Activated CD4-positive, alpha-beta T cell treated with anti-CD3 and anti-CD28 coated beads, Interleukin-2, amount 50 U/mL, for 24 hours (primary cell): ENCODE data around the gene PFDN1.

Source experiments
- DNase-seq, 2 donors: peaks; one replicate each; pipeline ENCODE4 v3.0.0-alpha.2; 2020; ENCODE audit warnings: low read depth in 1 of 2, low spot score in 1 of 2

The PFDN1 gene

DNA sequence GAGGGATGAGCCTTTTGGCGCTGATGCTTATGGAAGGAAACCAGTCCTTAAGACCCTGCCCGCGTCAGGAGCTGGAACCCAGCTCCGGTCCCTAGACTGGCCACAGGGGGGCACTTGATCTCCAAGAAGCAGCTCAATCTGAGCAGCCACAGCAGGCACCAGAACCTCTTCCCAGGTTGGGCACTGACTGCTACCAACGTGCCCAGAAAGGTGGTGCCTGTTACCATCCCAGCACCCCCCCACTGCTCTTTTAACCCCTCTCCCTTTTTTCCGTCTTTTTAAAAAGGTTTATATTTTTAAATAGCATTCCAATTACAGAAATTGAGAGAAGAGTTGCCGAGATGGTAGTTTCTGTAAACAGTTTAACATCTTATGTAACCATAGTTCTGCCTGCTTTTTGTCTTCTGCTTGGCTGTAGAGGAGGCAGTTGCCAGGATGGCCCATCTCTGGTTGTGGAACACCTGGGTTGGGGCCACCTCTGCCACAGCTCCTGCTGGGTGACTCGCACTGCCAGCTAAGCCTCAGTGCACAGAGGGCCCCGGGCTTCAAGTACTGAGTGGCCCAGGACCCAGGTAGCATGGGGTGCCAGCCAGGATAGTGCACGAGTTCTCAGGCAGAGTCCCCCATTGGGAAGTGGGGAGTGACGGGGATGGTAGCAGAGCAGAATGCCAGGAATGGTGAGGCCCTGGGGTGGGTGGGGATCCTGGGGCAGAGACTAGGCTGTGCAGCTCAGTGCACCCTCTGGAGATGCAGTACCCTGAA is 62.8 kb downstream of the PFDN1 start:
- DNase-seq = peak in 1 of 2 donors; percentile 41

DNA sequence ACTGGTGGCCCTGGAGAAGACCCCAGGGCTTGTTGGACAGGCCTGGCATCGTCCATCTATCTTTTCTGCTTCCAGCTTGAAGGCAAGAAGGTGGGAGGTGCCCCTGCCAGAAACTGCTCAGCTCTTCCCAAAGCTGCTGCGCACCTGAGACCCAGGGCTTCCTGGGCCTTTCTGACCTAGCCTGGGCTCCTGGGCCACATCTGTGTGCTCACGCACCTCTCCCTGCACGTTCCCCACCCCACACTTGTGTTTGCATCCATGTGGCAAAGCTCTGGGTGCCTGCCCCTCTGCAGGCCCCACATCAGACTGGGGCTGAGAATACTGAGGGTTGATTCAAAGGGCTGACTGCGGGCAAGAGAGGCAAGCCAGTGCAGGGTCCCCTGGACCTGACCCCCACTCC is 63.4 kb downstream of the PFDN1 start:
- no peak for DNase-seq

DNA sequence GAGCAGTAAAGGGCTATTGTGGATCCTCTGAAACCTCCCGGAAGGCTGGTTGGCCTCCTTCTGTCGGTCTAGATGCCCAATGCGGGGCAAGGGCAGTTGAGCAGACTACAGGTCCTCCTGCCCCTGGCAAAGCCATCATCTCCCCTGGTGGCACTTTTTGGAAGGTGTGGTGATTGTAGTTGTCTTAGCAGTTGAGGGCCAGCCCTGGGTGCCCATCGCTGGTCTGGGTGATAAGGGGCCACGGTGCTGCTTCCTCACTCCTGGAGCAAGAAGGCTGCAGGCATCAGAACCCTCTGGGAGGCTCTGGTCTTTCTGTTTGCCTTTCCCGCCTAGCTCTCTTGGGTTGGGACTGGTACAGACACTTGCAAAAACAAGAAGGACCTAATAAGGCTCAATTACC is 64.1 kb downstream of the PFDN1 start:
- DNase-seq = no peak

DNA sequence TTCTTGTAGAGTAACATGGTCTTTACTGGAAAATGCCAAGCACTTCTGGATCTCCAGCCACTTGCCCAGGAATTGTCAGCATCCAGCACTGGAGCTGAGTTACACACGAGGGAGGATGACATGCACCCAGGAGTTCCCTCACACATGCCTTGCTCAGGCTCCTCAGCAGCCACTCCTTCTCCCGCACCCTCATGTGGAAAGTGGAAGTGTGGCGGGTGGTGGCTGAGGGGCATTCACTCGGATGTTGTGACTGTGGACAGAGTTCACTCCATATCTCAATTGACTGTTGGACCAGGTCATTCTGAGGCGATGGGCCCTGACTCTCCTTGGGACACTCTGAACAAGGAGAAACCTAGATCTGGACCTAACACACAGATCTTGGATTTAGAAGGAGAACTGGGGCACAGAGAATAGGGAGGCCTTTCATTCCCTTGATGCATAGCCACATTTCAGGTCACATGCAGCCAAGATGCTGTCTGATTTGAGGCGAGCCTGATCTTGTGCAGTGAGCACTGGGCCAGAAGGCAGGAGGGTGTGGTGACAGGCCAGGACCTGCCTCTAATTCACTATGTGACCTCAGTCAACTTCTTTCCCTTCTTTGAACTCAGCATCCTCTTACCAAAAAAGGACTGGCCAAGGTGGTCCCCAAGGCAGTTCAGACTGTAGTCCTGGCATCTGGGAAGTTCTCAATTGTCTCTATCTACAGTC is 65.9 kb downstream of the PFDN1 start:
- no peak for DNase-seq

DNA sequence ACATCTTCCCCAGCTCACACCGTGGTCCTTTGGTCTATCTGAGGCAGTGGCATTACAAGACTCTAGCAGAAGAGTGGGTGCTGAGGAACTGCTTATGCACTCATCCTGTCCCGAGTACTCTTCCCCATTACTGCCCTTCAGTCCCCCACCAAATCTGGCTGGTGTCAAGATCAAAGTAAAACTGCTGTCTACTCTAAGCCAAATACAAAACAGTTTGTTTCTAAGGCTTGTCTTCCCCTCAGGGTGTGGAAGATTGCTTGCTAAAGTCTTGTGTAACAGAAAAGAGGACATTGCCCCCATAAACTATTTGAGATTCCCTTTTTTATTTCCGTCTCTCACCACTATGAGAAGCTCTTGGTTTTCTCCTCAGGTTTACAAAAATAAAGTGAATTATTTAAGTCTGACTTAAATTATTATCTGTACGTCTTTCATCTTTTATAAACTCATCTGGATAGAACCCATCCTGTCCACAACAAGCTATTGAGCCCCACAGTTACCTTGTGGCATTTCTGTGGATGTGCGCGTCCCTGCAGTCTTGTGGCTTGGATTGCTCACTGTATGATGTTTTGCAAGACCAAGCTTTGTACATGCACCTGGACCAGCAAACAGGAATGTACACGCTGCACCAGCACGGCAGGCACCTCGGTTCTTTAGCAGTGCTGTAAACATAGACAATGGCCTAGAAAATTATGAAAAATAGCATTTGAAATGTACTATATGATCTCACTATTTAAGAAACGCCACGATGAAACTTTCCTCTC is 66.9 kb downstream of the PFDN1 start:
- DNase-seq = no peak

DNA sequence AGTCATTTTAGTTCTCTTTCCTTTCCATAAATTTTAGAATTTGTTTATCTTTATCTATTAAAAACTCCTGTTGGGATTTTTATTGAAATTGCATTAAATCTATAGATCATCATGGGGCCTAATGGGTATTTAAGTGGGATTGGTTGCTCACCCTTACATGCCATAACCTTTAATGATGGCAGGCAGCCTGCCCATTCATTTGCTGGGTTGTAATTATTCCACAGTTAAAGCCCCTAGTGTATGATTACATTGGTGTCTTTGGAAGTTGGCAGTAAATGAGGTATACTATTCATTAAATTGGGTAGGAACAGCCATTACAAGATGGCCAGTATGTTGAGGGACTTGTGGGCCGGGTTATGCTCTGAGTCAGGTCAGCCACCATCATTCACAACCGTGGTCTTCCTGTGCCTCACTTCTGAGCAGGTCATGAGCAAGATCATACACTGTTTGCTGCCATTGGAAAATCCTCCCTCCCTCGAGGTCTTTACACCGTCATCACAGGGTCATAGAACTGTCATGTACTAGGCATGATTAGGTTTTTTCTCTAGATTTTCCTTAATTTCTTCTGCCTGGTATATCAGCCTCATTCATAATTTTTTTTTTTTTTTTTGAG is 68.4 kb downstream of the PFDN1 start:
- no peak for DNase-seq

DNA sequence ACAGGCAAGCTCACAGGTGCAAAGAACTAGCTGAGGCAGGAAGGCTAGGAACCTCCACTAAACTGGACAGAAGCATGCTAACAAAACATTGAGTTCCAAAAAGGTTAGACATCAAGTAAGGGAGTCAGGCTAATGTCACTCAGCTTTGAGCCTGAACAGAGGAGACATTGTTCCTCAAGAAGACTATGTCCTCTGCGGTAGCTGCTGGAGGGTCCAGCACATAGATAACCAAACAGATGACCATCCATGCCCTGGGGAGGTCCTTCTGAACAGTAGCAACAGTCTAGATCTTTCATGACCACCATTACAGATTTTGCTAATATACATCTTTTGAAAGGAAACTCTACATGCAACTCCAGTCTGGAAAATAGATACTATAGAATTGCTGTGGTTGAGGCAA is 70.2 kb downstream of the PFDN1 start:
- DNase-seq = no peak

DNA sequence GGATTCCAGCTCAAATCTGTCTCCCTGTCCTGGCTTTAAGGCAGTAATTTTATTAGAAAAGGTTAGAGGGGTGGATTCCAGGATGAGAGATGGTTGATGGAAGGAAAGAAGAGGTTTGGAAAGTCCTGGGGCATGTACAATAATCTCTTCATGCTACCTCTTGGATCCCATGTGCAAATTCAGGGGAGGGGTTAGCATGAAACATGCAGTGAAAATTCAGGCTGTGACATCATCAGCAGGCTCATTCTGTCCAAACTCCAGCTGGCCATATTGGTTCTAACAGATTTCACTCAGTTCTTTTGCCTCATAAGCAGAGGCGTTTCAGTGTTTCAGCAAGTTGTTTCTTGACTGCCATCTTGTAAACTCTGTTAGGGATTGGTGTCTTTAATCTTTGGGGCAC is 72.5 kb downstream of the PFDN1 start:
- DNase-seq = no peak

DNA sequence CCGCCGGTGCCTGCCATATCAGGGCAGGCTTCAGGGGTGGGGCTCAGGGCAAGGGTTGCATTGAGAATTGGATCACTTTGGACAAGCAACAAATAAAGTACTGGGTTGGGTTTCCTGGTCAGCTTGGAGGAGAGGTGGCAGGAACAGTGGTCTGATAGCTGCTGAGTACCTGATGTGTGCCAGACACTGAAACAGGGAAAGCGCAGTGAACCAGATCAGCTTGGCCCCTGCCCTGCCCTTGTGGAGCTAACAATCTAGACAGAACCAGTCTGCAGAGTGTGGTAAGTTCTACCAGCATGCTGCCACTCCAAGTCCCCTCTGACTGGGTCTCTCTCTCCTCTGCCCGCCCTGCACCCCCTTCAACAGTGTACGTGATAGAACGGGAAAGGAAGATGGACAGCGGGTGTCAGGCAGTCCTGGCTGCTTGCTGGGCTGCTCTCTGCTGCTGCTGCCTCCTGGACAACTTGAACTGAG is 74.5 kb downstream of the PFDN1 start:
- DNase-seq = no peak

DNA sequence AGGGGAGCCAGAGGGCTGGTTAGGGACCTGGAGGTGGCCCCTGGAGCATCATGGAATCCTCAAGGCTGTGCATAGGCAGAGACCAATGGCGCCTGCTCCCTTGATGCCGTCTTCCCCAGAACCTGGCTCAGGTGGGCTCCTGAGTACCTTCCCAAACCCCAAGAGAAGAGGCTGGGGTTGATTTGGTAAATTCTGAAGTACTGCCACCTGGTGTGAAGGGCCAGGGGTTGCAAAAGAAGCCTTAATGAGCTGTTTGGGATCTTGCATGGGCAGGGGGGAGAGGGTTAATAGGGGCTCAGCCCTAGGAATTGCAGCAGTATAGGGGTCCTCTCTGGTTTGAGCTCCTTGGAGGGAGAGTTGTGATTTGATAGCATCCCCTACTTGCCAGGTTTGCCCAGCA is 75.9 kb downstream of the PFDN1 start:
- no peak for DNase-seq

DNA sequence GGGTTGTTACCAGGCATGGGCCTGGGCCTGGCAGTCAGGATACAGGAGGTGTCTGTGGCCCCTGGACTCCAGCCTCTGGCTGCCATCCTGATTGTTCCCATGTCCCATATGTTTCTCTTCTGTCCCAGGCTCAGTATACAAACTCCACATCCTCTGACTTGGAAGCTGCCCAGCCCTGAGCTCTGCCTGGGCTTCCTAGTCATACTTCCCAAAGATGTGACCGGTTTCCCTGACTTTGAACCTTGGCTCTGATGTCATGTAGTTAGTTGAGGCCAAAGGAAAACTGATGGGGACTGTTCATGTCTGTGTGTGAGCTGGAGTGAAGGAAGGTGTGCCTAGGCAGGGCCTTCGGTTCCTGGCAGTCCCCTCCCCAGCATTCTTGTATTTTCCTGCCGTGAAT is 77.5 kb downstream of the PFDN1 start:
- DNase-seq = no peak

DNA sequence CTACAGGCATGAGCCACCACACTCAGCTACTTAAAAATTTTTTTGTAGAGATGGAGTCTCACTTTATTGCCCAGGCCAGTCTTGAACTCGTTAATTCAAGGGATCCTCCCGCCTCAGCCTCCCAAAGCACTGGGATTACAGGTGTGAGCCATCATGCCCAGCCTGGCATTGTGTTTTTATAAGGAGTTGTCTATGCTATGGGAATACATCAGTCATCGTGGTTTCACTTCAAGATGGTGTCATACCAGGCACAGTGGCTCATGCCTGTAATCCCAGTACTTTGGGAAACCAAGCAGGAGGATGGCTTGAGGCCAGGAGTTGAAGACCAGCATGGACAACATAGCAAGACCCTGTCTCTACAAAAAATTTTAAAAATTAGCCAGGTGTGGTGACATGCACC is 78.2 kb downstream of the PFDN1 start:
- no peak for DNase-seq

DNA sequence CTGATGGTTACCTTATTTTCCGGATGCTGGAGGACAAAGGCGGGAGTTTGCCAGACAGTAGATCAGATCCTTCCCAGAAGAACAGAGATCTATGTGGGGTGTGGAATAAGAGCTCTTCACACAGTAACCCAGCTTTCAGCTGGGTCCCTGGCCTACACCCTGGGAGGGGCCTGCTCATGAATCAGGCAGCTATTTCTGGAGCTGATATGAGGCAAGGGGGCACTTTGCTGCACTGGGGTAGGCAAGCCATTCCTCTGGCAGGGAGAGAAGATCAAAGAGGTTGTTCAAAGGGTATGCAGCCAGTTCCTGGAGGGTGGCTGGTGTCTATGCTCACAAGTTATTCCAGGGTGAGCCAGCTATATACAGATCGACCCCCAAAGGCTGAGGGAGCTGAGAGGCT is 79.3 kb downstream of the PFDN1 start:
- no peak for DNase-seq

DNA sequence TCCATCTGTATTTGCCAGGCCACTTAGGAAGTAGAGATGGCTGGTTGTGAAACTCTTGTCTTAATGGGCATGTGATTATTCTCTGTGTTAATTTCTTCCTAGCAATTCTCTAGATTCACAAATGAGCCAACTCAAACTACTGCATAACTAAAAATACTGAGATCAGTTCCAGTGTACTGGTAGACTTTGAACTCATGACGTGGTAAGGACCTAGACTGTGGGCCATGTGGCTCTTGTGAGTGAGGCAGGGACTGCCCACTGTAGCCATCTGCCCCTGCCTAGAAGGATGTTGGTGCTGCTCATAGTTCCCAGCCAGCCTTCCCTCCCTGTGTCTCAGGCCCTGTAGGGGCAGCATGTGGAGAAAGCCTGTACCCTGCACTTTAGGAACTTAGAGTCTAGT is 80.5 kb downstream of the PFDN1 start:
- DNase-seq = no peak

DNA sequence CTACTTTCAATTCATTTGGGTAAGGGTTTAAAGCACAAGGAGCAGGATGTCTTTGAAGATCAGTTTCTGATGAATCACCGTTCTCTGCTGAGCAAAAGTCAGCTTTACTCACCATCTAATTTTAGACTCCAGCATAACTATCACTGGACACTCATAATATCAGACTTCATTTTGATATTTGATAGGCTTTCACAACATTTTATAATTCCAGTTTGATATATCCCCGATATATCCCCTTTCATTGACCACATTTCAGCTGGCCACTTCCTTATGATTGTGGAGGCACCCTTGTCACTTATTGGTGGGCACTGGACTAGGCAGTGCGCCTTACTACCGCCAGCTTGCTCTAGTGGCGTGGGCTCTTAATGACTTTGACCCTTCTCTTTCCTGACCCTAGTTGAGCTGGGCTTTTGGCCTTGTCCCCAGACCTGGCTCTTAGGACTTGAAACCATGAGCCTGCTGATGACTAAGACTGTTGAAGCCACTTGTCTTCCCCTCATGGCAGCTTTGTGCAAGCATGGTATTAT is 81.1 kb downstream of the PFDN1 start:
- no peak for DNase-seq

DNA sequence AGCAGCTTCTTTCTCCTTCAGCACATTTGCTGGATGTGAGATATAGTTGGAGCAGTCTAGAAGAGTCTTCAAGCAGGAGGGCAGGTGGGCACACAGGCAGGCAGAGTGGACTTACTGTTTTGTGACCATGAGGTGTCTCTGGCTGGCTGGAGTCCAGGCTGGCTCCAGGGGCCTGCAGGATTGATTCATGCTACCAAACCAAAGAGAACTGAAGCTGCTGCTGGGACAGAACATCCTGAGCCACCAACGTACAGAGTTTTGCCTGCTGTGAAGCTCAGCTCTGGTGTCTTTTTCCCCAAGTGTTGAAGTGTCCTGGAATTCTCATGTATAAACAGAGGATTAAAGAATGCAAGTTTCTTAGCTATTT is 82.2 kb downstream of the PFDN1 start:
- DNase-seq = no peak

DNA sequence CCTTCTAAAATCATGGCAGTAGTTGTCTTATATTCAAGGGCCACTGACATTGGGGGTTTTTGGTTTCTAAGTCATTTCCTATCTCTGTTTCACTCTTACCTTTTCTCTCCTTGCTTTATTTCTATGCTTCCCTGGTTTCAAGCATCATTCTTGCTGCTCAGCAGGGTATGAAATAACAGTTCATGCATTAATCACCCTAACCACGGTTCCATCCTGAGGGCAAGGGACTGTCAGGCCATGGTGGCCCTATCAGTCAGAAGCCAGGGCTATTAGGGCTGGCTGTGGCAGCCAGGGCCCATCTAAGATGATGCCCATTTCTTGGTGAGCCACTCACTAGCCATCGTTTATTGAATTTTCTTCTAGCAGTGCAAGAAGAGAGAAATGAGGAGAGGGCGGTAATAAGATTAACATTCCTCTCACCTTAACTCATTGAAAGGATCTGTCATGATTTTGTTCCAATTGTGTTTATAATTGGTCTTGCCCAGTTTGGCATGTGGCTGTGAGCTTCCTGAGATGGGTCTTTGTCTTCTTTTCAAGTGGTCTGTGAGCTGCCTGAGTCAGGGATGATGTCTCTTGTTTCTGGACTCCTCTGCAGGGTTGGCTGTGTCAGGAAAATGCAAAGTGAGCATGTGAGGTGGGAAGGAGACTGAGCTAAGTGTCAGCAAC is 82.7 kb downstream of the PFDN1 start:
- DNase-seq = no peak

DNA sequence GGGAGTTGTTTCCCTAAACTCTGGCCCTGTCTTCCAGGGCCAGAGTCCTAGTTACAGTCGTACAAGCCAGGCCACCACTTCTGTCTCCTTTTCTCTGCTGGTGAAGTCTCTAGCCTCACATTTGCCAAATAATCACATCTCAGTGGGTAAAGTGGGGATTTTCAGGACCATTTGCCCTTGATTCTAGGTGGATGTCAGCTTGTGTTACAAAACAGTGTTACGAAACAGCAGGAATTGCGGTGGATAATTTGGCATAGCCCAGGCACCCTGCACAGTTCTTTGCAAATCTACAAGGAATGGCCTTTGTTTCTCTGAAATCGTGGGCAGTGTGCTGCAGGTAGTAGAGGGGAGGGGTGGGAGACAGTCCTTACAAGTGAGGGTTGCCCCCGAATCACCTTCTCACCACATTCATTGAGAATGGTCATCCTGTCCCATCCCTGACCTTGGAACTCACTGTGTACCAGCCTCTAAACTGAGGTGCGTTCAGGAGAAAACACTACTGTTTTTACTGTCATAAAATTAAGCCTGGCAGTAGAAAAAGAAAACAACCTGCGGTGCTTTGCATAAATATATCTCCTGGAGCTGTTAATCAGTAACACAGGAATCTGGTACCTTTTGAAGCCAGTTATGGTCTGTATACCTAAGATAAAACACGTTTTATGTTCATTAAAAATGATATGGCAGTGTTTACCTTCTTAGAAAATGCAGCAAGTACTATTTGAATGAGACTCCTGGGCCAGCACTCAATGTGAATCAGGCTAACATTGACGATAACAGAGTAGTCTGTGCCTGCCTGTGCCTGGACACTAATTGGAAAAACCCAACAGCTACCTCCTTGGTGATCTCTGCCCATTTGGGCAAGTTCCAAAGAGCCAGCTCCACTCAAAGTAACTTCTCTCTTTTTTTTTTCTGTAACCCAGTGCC is 83.6 kb downstream of the PFDN1 start:
- DNase-seq = no peak

DNA sequence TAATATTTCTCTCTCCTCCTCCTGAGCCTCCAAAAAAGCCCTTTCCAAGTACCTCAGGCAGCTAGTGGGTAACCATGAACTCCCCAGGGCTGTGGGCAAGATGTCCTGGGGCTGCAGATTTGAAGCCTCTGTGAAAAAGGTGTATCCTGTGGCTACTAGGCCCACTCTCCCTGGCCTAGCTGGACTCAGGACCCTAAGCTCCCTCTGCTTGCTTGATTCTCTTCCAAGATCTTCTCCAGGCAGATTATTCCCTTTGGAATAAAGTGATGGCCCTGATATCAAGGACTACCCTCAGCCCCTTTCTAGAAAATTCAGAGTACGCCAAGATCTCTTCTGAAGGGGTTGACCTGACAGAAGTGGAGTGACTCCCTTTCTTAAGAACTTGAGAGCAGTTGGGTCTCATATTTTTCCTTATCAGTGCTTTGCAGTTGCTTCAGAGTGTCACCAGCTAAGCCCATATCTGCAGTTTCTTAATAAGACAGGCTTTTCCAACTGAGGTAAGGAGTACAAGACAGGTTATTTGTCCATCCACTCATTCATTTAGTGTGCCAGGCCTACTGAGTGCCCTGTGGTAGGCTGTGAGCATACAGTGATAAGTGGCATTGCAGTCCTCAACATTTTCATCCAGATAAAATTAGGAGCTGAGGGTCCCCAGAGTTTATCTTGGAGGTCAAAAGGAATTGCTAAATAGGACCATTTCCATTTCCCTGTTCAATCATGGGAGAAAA is 85.4 kb downstream of the PFDN1 start:
- no peak for DNase-seq
